GM12878 (cell line): ENCODE measurements around the gene FXYD6. TPM values are rescaled to one million over a fixed set of nuclear protein-coding genes. Genes with fewer than 3 reads are reported as not detected.

Experiments used
- ATAC-seq: fragments of 200-7000 bp; cut with Tn5 transposase; 3 replicates; pipeline ENCODE4 v1.9.1; 2020; ENCODE audit warnings: mild to moderate bottlenecking, moderate library complexity
- BruUV-seq: library from RNA; stranded (reverse); fragments of 400-500 nt; replicated peaks from 2 replicates; lab custom pipeline; 2021; lab: Mats Ljungman, UMichigan
- CTCF ChIA-PET: fragments of 300-600 bp; sonication (Branson Sonifier 250); formaldehyde crosslinking; extraction: SDS; loops from one replicate; lab custom pipeline; 2021; ENCODE audit warnings: inconsistent platforms; lab: Yijun Ruan, JAX
- POLR2A ChIA-PET: fragments of 350-600 bp; formaldehyde crosslinking; extraction: SDS; loops from one replicate; lab custom pipeline; 2021; ENCODE audit warnings: inconsistent platforms; lab: Charles Lee
- RAD21 ChIA-PET: fragments of 300-600 bp; sonication (Branson Sonifier 250); formaldehyde crosslinking; loops from one replicate; lab custom pipeline; 2023; ENCODE audit warnings: antibody characterized with exemption; ENCODE audit not compliant: unreplicated experiment; lab: Charles Lee
- SMC1A ChIA-PET: fragments of 300-600 bp; sonication (Branson Sonifier 250); formaldehyde crosslinking; loops from one replicate; lab custom pipeline; 2023; ENCODE audit not compliant: unreplicated experiment, uncharacterized antibody; lab: Charles Lee
- DNase-seq: peaks from one replicate; pipeline ENCODE4 v3.0.0-alpha.2; 2011; ENCODE audit warnings: low read depth, low spot score
- FAIRE-seq: peaks from 3 replicates; lab custom pipeline; 2011; peaks lifted over from hg19 to GRCh38; lab: Jason Lieb, UNC
- H2AFZ ChIP-seq: 2 replicates; pipeline ENCODE4 v1.6.0; 2011; ENCODE audit warnings: low read depth, low read length, control low read depth; ENCODE audit not compliant: control insufficient read depth
- H3K27ac ChIP-seq: 2 replicates; pipeline ENCODE4 v1.5.1; 2011; ENCODE audit warnings: control low read depth; ENCODE audit not compliant: control insufficient read depth, insufficient read depth
- H3K27me3 ChIP-seq, 2 experiments: replicated peaks in 1 of 2; 2 replicates each; pipeline versions ENCODE4 v1.6.0 to v1.6.1; 2011; ENCODE audit warnings: low read length in 1 of 2; ENCODE audit not compliant: control insufficient read depth in 2 of 2, insufficient read depth in 2 of 2
- H3K36me3 ChIP-seq, 2 experiments: 2 replicates each; pipeline ENCODE4 v1.5.1; 2011; ENCODE audit warnings: low read length in 1 of 2; ENCODE audit not compliant: control insufficient read depth in 2 of 2, insufficient read depth in 2 of 2
- H3K4me1 ChIP-seq: 2 replicates; pipeline ENCODE4 v1.6.1; 2011; ENCODE audit warnings: mild to moderate bottlenecking, low read length, moderate library complexity, mixed read lengths; ENCODE audit not compliant: control insufficient read depth, insufficient read depth
- H3K4me2 ChIP-seq: 2 replicates; pipeline ENCODE4 v1.6.0; 2011; ENCODE audit warnings: control low read depth; ENCODE audit not compliant: control insufficient read depth, insufficient read depth
- H3K4me3 ChIP-seq: fragments of 200-600 bp; sonication (generic); 2 replicates; pipeline ENCODE4 v1.5.1; 2016
- H3K79me2 ChIP-seq: 2 replicates; pipeline ENCODE4 v1.6.0; 2011; ENCODE audit warnings: low read length; ENCODE audit not compliant: control insufficient read depth, insufficient read depth
- H3K9ac ChIP-seq: 2 replicates; pipeline ENCODE4 v1.8.0; 2011; ENCODE audit warnings: low read length, control low read depth, mixed read lengths; ENCODE audit not compliant: control insufficient read depth, insufficient read depth
- H3K9me3 ChIP-seq: replicated peaks from 3 replicates; pipeline ENCODE4 v1.5.1; 2011; ENCODE audit warnings: mild to moderate bottlenecking, low read length; ENCODE audit not compliant: control insufficient read depth, insufficient read depth
- H4K20me1 ChIP-seq: 2 replicates; pipeline ENCODE4 v1.6.0; 2011; ENCODE audit not compliant: control insufficient read depth, insufficient read depth
- CEBPB ChIP-seq, 2 experiments: fragments of 150-350 bp in 1 of 2; IDR thresholded peaks; 2 replicates each; pipeline ENCODE4 v1.6.1; 2012 to 2014; ENCODE audit warnings: low read depth in 2 of 2, low read length in 2 of 2, borderline replicate concordance in 1 of 2, inconsistent platforms in 1 of 2
- DPF2 ChIP-seq: fragments of 450-650 bp; IDR thresholded peaks from 2 replicates; pipeline ENCODE4 v1.6.1; 2017; ENCODE audit warnings: mild to moderate bottlenecking
- EED ChIP-seq: sonication (generic); IDR thresholded peaks from 2 replicates; pipeline ENCODE4 v1.6.1; 2016; ENCODE audit warnings: antibody characterized with exemption, low read depth
- FOS ChIP-seq: IDR thresholded peaks from 3 replicates; pipeline ENCODE4 v1.6.1; 2011; ENCODE audit warnings: borderline replicate concordance; ENCODE audit not compliant: insufficient read length; ENCODE audit errors: extremely low read depth
- IRF5 ChIP-seq: fragments of 450-650 bp; IDR thresholded peaks from 2 replicates; pipeline ENCODE4 v1.6.1; 2017; ENCODE audit warnings: borderline replicate concordance
- KDM1A ChIP-seq: fragments of 200-600 bp; sonication (generic); IDR thresholded peaks from 2 replicates; pipeline ENCODE4 v1.6.1; 2016; ENCODE audit warnings: borderline replicate concordance
- PRDM15 ChIP-seq: fragments of 450-650 bp; formaldehyde crosslinking; IDR thresholded peaks from 2 replicates; pipeline ENCODE4 v1.4.0; 2020; ENCODE audit warnings: mild to moderate bottlenecking, moderate library complexity
- STAT1 ChIP-seq: fragments of 450-650 bp; conservative IDR thresholded peaks from 2 replicates; pipeline ENCODE4 v1.6.1; 2014; ENCODE audit warnings: antibody characterized with exemption, mild to moderate bottlenecking
- WGBS: methylation state at CpG from one replicate; pipeline ENCODE4 v1.1.6; 2016; ENCODE audit warnings: low lambda C conversion rate; ENCODE audit not compliant: insufficient replicate concordance, insufficient coverage; ENCODE audit errors: missing lambda C conversion rate; 5-methylcytosine and 5-hydroxymethylcytosine counted together
- in situ Hi-C: fragments of 300-500 bp; cut with MboI; formaldehyde crosslinking; loops from 9 replicates; pipeline ENCODE4 v1.14.3; 2018; ENCODE audit warnings: mixed read lengths
- intact Hi-C: fragments of 100-400 bp; cut with micrococcal nuclease; formaldehyde crosslinking; loops from one replicate; pipeline ENCODE4 v1.14.2; 2022; ENCODE audit not compliant: unreplicated experiment
- polyA plus RNA-seq, 11 experiments: library from polyadenylated mRNA; depleted of rRNA in 4 of 11; unstranded in 6 of 11; stranded (reverse) in 5 of 11; fragments of >200 nt; fragmentation: Nextera tagmentation in 4 of 11; fragmentation: Illumina TruSeq in 1 of 11; extraction: Ambion mirVana in 4 of 11; extraction: Trizol in 1 of 11; gene quantifications; 1 replicate in 1 of 11; 2 replicates in 10 of 11; pipeline versions ENCODE4 v1.2.1 to v1.2.3, GENCODE V29; 2011 to 2016; ENCODE audit warnings: inconsistent platforms in 2 of 11, missing spikeins in 2 of 11, low read depth in 1 of 11
- total RNA-seq, 4 experiments: library from RNA; depleted of rRNA in 3 of 4; stranded (reverse); fragments of >200 nt in 3 of 4; fragmentation: Illumina TruSeq in 1 of 4; extraction: Trizol in 1 of 4; gene quantifications; 2 replicates each; pipeline versions ENCODE4 v1.2.1 to v1.2.3, GENCODE V29; 2013 to 2021
- TF ChIP-seq, protein P1 (sequence below): IDR thresholded peaks from 2 replicates; pipeline ENCODE4 v1.6.1; 2012; ENCODE audit warnings: mild to moderate bottlenecking, low read depth, low read length
- TF ChIP-seq, protein P2 (sequence below): fragments of 150-350 bp; IDR thresholded peaks from 2 replicates; pipeline ENCODE4 v1.6.1; 2014; ENCODE audit warnings: mild to moderate bottlenecking, low read depth, low read length

Gene FXYD6
- total and polyA plus RNA-seq, 10 of the 15 experiments (the other 5 are each of a cell fraction or from before 2014, with no cell fraction given): 0.09 to 2.0 (median 0.23) TPM; not detected in 2

GRCh38 chr11:117840881-117841550 lies 35.4 kb downstream of the FXYD6 start:
- ChIA-PET POLR2A (interaction anchor here (1.4 kb wide), 1 partner anchor 13 kb away, joined by 3 read pairs; no protein-coding TSS in a partner anchor), SMC1A (interaction anchor here (1.0 to 7.9 kb wide), 4 partner anchors 14 to 212 kb away, joined by 3 to 163 read pairs (median 50); no protein-coding TSS in a partner anchor), RAD21 (interaction anchor here (3.6 to 7.2 kb wide), 4 partner anchors 17 to 213 kb away, joined by 13 to 135 read pairs (median 55); partner anchors contain the start of gene FXYD2), CTCF (interaction anchor here (1.1 to 5.9 kb wide), 5 partner anchors 17 to 212 kb away, joined by 3 to 238 read pairs (median 9); partner anchors contain the start of gene FXYD2)
- intact Hi-C loops (no loop called here), in situ Hi-C loops (loop anchor here (5.0 kb wide), 2 partner anchors 106 to 216 kb away; no protein-coding TSS in a partner anchor)
- H3K4me2 ChIP-seq: no peak overlapping the region
- no peak overlapping the region for H2AFZ ChIP-seq
- H3K27me3 ChIP-seq: peaks cover 0 to 7% of the 10 kb centered on the region in 2 experiments; a peak in 1 of 4 replicates
- H3K4me1 ChIP-seq: no peaks in the 10 kb centered on the region; the same call in 1 of the 2 replicates
- no peak overlapping the region for H3K9ac ChIP-seq
- no peaks in the 10 kb centered on the region for H3K36me3 ChIP-seq
- no peak overlapping the region for H3K27ac ChIP-seq
- FAIRE-seq: no peak
- H3K4me3 ChIP-seq: no peak overlapping the region
- no peaks in the 10 kb centered on the region for H4K20me1 ChIP-seq
- no peaks in the 10 kb centered on the region for H3K9me3 ChIP-seq
- no TSS peak for BruUV-seq
- 27% methylated on average over 11 of the region's 11 CpGs for WGBS
- DNase-seq: no peak
- H3K79me2 ChIP-seq: no peaks in the 10 kb centered on the region
- ATAC-seq: no peak
- TF ChIP-seq STAT1: no peak
- no peak for TF ChIP-seq FOS
- TF ChIP-seq KDM1A: no peak
- TF ChIP-seq DPF2: no peak
- TF ChIP-seq, protein P1, sequence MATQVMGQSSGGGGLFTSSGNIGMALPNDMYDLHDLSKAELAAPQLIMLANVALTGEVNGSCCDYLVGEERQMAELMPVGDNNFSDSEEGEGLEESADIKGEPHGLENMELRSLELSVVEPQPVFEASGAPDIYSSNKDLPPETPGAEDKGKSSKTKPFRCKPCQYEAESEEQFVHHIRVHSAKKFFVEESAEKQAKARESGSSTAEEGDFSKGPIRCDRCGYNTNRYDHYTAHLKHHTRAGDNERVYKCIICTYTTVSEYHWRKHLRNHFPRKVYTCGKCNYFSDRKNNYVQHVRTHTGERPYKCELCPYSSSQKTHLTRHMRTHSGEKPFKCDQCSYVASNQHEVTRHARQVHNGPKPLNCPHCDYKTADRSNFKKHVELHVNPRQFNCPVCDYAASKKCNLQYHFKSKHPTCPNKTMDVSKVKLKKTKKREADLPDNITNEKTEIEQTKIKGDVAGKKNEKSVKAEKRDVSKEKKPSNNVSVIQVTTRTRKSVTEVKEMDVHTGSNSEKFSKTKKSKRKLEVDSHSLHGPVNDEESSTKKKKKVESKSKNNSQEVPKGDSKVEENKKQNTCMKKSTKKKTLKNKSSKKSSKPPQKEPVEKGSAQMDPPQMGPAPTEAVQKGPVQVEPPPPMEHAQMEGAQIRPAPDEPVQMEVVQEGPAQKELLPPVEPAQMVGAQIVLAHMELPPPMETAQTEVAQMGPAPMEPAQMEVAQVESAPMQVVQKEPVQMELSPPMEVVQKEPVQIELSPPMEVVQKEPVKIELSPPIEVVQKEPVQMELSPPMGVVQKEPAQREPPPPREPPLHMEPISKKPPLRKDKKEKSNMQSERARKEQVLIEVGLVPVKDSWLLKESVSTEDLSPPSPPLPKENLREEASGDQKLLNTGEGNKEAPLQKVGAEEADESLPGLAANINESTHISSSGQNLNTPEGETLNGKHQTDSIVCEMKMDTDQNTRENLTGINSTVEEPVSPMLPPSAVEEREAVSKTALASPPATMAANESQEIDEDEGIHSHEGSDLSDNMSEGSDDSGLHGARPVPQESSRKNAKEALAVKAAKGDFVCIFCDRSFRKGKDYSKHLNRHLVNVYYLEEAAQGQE: no peak
- TF ChIP-seq IRF5: no peak
- TF ChIP-seq, protein P2, sequence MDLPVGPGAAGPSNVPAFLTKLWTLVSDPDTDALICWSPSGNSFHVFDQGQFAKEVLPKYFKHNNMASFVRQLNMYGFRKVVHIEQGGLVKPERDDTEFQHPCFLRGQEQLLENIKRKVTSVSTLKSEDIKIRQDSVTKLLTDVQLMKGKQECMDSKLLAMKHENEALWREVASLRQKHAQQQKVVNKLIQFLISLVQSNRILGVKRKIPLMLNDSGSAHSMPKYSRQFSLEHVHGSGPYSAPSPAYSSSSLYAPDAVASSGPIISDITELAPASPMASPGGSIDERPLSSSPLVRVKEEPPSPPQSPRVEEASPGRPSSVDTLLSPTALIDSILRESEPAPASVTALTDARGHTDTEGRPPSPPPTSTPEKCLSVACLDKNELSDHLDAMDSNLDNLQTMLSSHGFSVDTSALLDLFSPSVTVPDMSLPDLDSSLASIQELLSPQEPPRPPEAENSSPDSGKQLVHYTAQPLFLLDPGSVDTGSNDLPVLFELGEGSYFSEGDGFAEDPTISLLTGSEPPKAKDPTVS: no peak
- no peak for TF ChIP-seq CEBPB (IDR thresholded peaks at IDR 0.05; ENCODE audit: borderline replicate concordance in 1 of 2, low read depth in 2 of 2, low read length in 2 of 2)
- TF ChIP-seq EED: no peak
- no peak for TF ChIP-seq PRDM15 (CRISPR knock-in tag)
